Neural cell (in vitro differentiated cells): ENCODE measurements around the gene PTPRN2.

Experiments
- CTCF ChIP-seq: fragments of 450-650 bp; IDR thresholded peaks from 2 replicates; pipeline ENCODE4 v1.5.1; 2014; ENCODE audit warnings: antibody characterized with exemption, mild to moderate bottlenecking, moderate library complexity; ENCODE audit not compliant: poor library complexity, severe bottlenecking
- EP300 ChIP-seq: fragments of 450-650 bp; conservative IDR thresholded peaks from 2 replicates; pipeline ENCODE4 v1.6.1; 2014; ENCODE audit warnings: antibody characterized with exemption, mild to moderate bottlenecking, moderate library complexity; ENCODE audit not compliant: poor library complexity, severe bottlenecking
- EZH2 ChIP-seq: fragments of 200-600, 300-800 bp; shearing (Covaris generic), sonication (generic); IDR thresholded peaks from 2 replicates; pipeline ENCODE4 v1.6.1; 2014; ENCODE audit warnings: antibody characterized with exemption, low read length, borderline replicate concordance, mild to moderate bottlenecking; ENCODE audit not compliant: insufficient read depth, poor library complexity, severe bottlenecking
- MXI1 ChIP-seq: fragments of 450-650 bp; conservative IDR thresholded peaks from 2 replicates; pipeline ENCODE4 v1.6.1; 2014; ENCODE audit warnings: antibody characterized with exemption, mild to moderate bottlenecking; ENCODE audit not compliant: poor library complexity, severe bottlenecking
- POLR2AphosphoS5 ChIP-seq: IDR thresholded peaks from 2 replicates; pipeline ENCODE4 v1.6.1; 2012
- RAD21 ChIP-seq: fragments of 450-650 bp; conservative IDR thresholded peaks from 2 replicates; pipeline ENCODE4 v1.6.1; 2014; ENCODE audit warnings: antibody characterized with exemption, mild to moderate bottlenecking, moderate library complexity
- REST ChIP-seq: IDR thresholded peaks from 2 replicates; pipeline ENCODE4 v1.6.1; 2012; ENCODE audit warnings: borderline replicate concordance
- SMC3 ChIP-seq: fragments of 450-650 bp; conservative IDR thresholded peaks from 2 replicates; pipeline ENCODE4 v1.6.1; 2014; ENCODE audit warnings: antibody characterized with exemption, mild to moderate bottlenecking, moderate library complexity; ENCODE audit not compliant: poor library complexity
- TAF1 ChIP-seq: IDR thresholded peaks from 2 replicates; pipeline ENCODE4 v1.6.1; 2012; ENCODE audit warnings: low read depth

GRCh38 chr7:158066085-158066484 is 521.5 kb downstream of the PTPRN2 start:
- no peak for TF ChIP-seq POLR2AphosphoS5
- no peak for TF ChIP-seq EZH2
- no peak for TF ChIP-seq CTCF
- TF ChIP-seq EP300 = no peak
- TF ChIP-seq REST = no peak
- TF ChIP-seq MXI1 = no peak
- TF ChIP-seq SMC3 = no peak
- no peak for TF ChIP-seq RAD21
- TF ChIP-seq TAF1 = no peak
